ENCODE measurements around the gene SAMD7. TPM values are rescaled to one million over a fixed set of nuclear protein-coding genes. Genes with fewer than 3 reads are reported as not detected.

SAMD7 gene
- total RNA-seq, 2 experiments from 2014 or later, result 0.93 to 1.1 TPM

DNA sequence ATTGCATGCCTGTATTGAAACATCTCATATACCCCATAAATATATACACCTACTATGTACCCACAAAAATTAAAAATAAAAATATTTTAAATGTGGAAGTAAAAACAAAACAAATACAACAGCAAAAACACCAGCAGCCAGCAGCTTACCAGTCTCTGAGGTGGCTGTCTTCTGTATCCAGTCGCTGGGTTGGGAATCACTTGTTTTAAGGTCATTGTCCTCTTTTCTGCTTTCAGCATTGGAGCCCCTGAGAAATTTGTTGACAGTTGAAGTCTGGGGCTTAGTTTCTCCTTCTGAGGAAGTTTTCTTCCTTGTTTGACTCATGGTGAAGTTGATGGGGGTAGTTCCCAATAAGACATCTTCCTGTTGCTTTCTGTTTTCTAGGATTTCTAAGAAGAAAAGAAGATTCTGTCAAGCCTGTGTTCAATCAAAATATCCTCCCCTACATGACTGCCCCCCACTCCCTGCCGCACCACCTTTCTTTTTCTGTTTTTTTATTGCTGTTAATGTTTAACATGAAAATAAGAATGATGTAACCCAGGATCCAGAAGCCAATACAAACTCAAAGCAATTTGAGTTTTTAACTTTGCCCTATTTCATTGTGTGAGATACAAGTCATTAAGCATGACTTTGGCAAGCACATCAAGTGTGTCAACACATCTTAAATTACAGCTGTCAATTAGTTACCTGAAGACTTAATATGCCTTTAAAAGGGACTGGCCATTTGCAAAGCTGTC is 41.7 kb upstream of the SAMD7 start, which contains the start of gene LRRC31:
Gene LRRC31, minus strand, starts transcription at position 452 of the 737 bp plus-strand sequence. Its CDS starts 128 bp downstream, at position 324.
- no peaks in the 10 kb centered on the region for H3K79me2 ChIP-seq (ENCODE audit: insufficient read depth, low read depth, low read length)
- H3K9me3 ChIP-seq (ENCODE audit: low read length), result no peaks in the 10 kb centered on the region
- TF ChIP-seq, protein P1, sequence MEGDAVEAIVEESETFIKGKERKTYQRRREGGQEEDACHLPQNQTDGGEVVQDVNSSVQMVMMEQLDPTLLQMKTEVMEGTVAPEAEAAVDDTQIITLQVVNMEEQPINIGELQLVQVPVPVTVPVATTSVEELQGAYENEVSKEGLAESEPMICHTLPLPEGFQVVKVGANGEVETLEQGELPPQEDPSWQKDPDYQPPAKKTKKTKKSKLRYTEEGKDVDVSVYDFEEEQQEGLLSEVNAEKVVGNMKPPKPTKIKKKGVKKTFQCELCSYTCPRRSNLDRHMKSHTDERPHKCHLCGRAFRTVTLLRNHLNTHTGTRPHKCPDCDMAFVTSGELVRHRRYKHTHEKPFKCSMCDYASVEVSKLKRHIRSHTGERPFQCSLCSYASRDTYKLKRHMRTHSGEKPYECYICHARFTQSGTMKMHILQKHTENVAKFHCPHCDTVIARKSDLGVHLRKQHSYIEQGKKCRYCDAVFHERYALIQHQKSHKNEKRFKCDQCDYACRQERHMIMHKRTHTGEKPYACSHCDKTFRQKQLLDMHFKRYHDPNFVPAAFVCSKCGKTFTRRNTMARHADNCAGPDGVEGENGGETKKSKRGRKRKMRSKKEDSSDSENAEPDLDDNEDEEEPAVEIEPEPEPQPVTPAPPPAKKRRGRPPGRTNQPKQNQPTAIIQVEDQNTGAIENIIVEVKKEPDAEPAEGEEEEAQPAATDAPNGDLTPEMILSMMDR (conservative IDR thresholded peaks at IDR 0.05; ENCODE audit: low read length), result no peak
- TF ChIP-seq EZH2phosphoT487 (IDR thresholded peaks at IDR 0.05; ENCODE audit: borderline replicate concordance, low read depth, low read length), result no peak
- ChIA-PET CTCF (ENCODE audit: unreplicated experiment) (no interaction called here), POLR2A (interaction anchor here (0.9 to 1.9 kb wide), 6 partner anchors 8 to 215 kb away, joined by 3 to 7 read pairs (median 4); no protein-coding TSS in a partner anchor)
- no peak within 1 kb of the TSS for H3K27ac ChIP-seq (ENCODE audit: low read depth, low read length, poor library complexity, severe bottlenecking)
- H3K36me3 ChIP-seq (ENCODE audit: insufficient read depth, low read length), result no peaks in the 10 kb centered on the region
- no peaks in the 10 kb centered on the region for H4K20me1 ChIP-seq (ENCODE audit: insufficient read depth, low read length)
- BruUV-seq (replicated peaks), result no TSS peak
- H3K4me1 ChIP-seq (ENCODE audit: insufficient read depth, low read length, poor library complexity, severe bottlenecking), result peaks cover 33% of the 10 kb centered on the region
- peak within 1 kb of the TSS; percentile 69; the same call in 1 of the 2 replicates for H2AFZ ChIP-seq (ENCODE audit: low read length)
- intact Hi-C loops (cut with micrococcal nuclease; ENCODE audit: unreplicated experiment), result loop anchor here (10.0 kb wide), 2 partner anchors 315 to 435 kb away; partner anchors contain the start of gene PHC3
- no peaks in the 10 kb centered on the region for H3K9me2 ChIP-seq (ENCODE audit: insufficient read depth, low read length)
- no peak within 1 kb of the TSS for H3K4me3 ChIP-seq (ENCODE audit: low read depth, low read length, poor library complexity, severe bottlenecking)
- DNase-seq (ENCODE audit: low spot score), result no peak
- H3K4me2 ChIP-seq (ENCODE audit: low read length), result no peak within 1 kb of the TSS

- Histone ChIP-seq H4K20me1 (ENCODE audit: insufficient read depth, low read length) (no peaks in the 10 kb centered on the region), H2AFZ (ENCODE audit: low read length) (peak overlapping the region; percentile 69), H3K4me2 (ENCODE audit: low read length) (peak overlapping the region; percentile 32), H3K9me2 (ENCODE audit: insufficient read depth, low read length) (no peaks in the 10 kb centered on the region), H3K4me3 (ENCODE audit: low read depth, low read length, poor library complexity, severe bottlenecking) (no peak overlapping the region), H3K79me2 (ENCODE audit: insufficient read depth, low read depth, low read length) (no peaks in the 10 kb centered on the region), H3K4me1 (ENCODE audit: insufficient read depth, low read length, poor library complexity, severe bottlenecking) (peaks cover 20% of the 10 kb centered on the region), H3K36me3 (ENCODE audit: insufficient read depth, low read length) (no peaks in the 10 kb centered on the region), H3K9me3 (ENCODE audit: low read length) (peaks cover 9% of the 10 kb centered on the region; the same call in 1 of the 2 replicates), H3K27ac (ENCODE audit: low read depth, low read length, poor library complexity, severe bottlenecking) (no peak overlapping the region)
- intact Hi-C loops (cut with micrococcal nuclease; ENCODE audit: unreplicated experiment), result no loop called here
- TF ChIP-seq, protein P1 (conservative IDR thresholded peaks at IDR 0.05; ENCODE audit: low read length), result no peak
- no peak for TF ChIP-seq EZH2phosphoT487 (IDR thresholded peaks at IDR 0.05; ENCODE audit: borderline replicate concordance, low read depth, low read length)
- DNase-seq (ENCODE audit: low spot score), result peak; percentile 31
- no TSS peak for BruUV-seq (replicated peaks)
- ChIA-PET CTCF (ENCODE audit: unreplicated experiment) (no interaction called here), POLR2A (interaction anchor here (0.6 to 1.9 kb wide), 5 partner anchors 61 to 298 kb away, joined by 3 to 7 read pairs (median 3); no protein-coding TSS in a partner anchor)
Observed at GRCh38 chr3:169871129-169871886, 40.1 kb upstream of the SAMD7 start.

All from OCI-LY7 (cell line).